CD8-positive, alpha-beta memory T cell (primary cell): ENCODE measurements around the gene VTI1A. TPM values are rescaled to one million over a fixed set of nuclear protein-coding genes. Genes with fewer than 3 reads are reported as not detected.

Experiments
- CTCF ChIA-PET: fragments of 350-600 bp; sonication (Branson Sonifier 250); formaldehyde crosslinking; loops from one replicate; lab custom pipeline; 2021; ENCODE audit warnings: antibody characterized with exemption; lab: Charles Lee
- POLR2A ChIA-PET: fragments of 350-600 bp; sonication (Branson Sonifier 250); formaldehyde crosslinking; loops from one replicate; lab custom pipeline; 2021; ENCODE audit warnings: antibody characterized with exemption; lab: Charles Lee
- DNase-seq, 5 donors: peaks; one replicate each; pipeline versions ENCODE4 v3.0.0 to v3.0.0-alpha.2; 2020 to 2022; ENCODE audit warnings: mixed read lengths in 1 of 5
- H3K27ac ChIP-seq: one replicate; pipeline ENCODE4 v1.7.0; 2013; ENCODE audit warnings: low read depth, mild to moderate bottlenecking, low read length, moderate library complexity
- H3K27me3 ChIP-seq: 2 replicates; pipeline ENCODE4 v1.7.0; 2013; ENCODE audit warnings: low read length, mild to moderate bottlenecking; ENCODE audit not compliant: insufficient read depth, poor library complexity, severe bottlenecking
- H3K36me3 ChIP-seq: 2 replicates; pipeline ENCODE4 v1.7.0; 2013; ENCODE audit warnings: mild to moderate bottlenecking, low read length, moderate library complexity; ENCODE audit not compliant: insufficient read depth
- H3K4me1 ChIP-seq: 2 replicates; pipeline ENCODE4 v1.7.0; 2013; ENCODE audit warnings: mild to moderate bottlenecking, low read length, moderate library complexity; ENCODE audit not compliant: insufficient read depth
- H3K4me3 ChIP-seq: 2 replicates; pipeline ENCODE4 v1.7.0; 2013; ENCODE audit warnings: mild to moderate bottlenecking, low read length
- H3K9me3 ChIP-seq: 2 replicates; pipeline ENCODE4 v1.7.0; 2013; ENCODE audit warnings: mild to moderate bottlenecking, low read length
- H3K27ac Mint-ChIP-seq, 8 donors: one replicate each; pipeline ENCODE4 v1.8.0; 2020 to 2021; ENCODE audit warnings: mixed read lengths in 8 of 8, mild to moderate bottlenecking in 6 of 8, inconsistent platforms in 3 of 8, moderate library complexity in 3 of 8
- H3K27me3 Mint-ChIP-seq, 2 donors: one replicate each; pipeline ENCODE4 v1.8.0; 2020 to 2021; ENCODE audit warnings: mixed read lengths in 2 of 2, mild to moderate bottlenecking in 1 of 2, moderate library complexity in 1 of 2
- H3K36me3 Mint-ChIP-seq, 3 donors: one replicate each; pipeline ENCODE4 v1.8.0; 2020 to 2021; ENCODE audit warnings: mixed read lengths in 3 of 3, inconsistent platforms in 1 of 3, mild to moderate bottlenecking in 1 of 3
- H3K4me1 Mint-ChIP-seq, 3 donors: one replicate each; pipeline ENCODE4 v1.8.0; 2020 to 2021; ENCODE audit warnings: mixed read lengths in 3 of 3, inconsistent platforms in 1 of 3, mild to moderate bottlenecking in 1 of 3
- H3K4me3 Mint-ChIP-seq, 7 donors: one replicate each; pipeline ENCODE4 v1.8.0; 2020 to 2021; ENCODE audit warnings: mixed read lengths in 7 of 7, mild to moderate bottlenecking in 6 of 7, moderate library complexity in 4 of 7, inconsistent platforms in 2 of 7
- H3K9me3 Mint-ChIP-seq, 5 donors: one replicate each; pipeline ENCODE4 v1.8.0; 2020 to 2022; ENCODE audit warnings: mixed read lengths in 5 of 5, mild to moderate bottlenecking in 3 of 5, moderate library complexity in 2 of 5, inconsistent platforms in 1 of 5
- polyA plus RNA-seq: library from polyadenylated mRNA; unstranded; fragments of 300-500 nt; fragmentation: Illumina TruSeq; gene quantifications from one replicate; pipeline ENCODE4 v1.2.3, GENCODE V29; 2021
- total RNA-seq, 2 experiments: library from RNA; stranded (reverse); gene quantifications; one replicate each; pipeline ENCODE4 v1.2.3, GENCODE V29; 2021

The VTI1A gene
- total and polyA plus RNA-seq, 3 experiments from 2014 or later: 28.1 to 40.1 (median 38.2) TPM

DNA sequence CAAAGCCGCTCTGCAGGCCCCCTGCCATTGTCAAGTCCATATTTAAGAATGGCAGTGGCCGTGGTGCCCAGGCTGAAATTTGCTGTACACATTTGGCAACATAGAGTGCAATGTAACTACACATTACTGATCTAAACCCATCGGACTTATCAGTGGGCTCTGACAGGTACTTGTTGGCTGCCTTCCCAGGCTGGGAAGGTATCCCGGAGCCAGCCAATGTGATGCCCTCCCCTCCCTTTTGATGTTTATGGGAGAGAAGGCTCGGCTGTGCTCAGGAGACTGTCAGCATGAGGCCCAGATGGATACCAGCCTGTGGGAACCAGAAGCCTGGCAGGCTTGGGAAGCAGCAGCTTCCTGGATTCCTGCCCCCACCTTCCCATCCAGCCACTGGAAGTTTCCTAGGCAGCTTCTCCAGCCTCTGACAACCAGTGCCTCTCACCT lies 357.0 kb downstream of the VTI1A start:
- no peak overlapping the region for H3K27ac ChIP-seq
- Mint-ChIP-seq H3K27ac (no peak overlapping the region), H3K4me1 (no peaks in the 10 kb centered on the region), H3K9me3 (no peaks in the 10 kb centered on the region), H3K4me3 (no peak overlapping the region), H3K27me3 (no peaks in the 10 kb centered on the region), H3K36me3 (peaks cover 4 to 10% (median 7%) of the 10 kb centered on the region in 3 donors)
- H3K27me3 ChIP-seq: no peaks in the 10 kb centered on the region
- no peak for DNase-seq
- no peak overlapping the region for H3K4me3 ChIP-seq
- H3K4me1 ChIP-seq: no peaks in the 10 kb centered on the region
- no peaks in the 10 kb centered on the region for H3K36me3 ChIP-seq
- ChIA-PET CTCF (no interaction called here), POLR2A (no interaction called here)
- H3K9me3 ChIP-seq: no peaks in the 10 kb centered on the region

DNA sequence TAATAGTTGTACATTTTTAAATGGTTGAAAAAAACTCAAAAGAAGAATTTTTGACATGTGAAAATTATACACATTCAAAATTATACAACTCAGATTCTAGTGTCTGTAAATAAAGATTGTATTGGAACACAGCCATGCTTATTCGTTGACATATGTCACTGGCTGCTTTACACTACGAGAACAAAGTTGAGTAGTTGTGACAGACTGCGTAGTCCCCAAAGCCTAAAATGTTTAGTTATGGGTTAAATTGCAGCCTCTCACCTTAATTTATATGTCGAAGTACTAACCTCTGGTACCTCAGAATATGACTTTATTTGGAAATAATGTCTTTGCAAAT lies 358.2 kb downstream of the VTI1A start:
- no peaks in the 10 kb centered on the region for H3K4me1 ChIP-seq
- no peaks in the 10 kb centered on the region for H3K36me3 ChIP-seq
- H3K27ac ChIP-seq: no peak overlapping the region
- no peak overlapping the region for H3K27ac Mint-ChIP-seq
- H3K4me3 ChIP-seq: no peak overlapping the region
- no peaks in the 10 kb centered on the region for H3K9me3 Mint-ChIP-seq
- H3K9me3 ChIP-seq: no peaks in the 10 kb centered on the region
- H3K4me3 Mint-ChIP-seq: no peak overlapping the region
- CTCF ChIA-PET: no interaction called here
- H3K4me1 Mint-ChIP-seq: no peaks in the 10 kb centered on the region
- no peaks in the 10 kb centered on the region for H3K27me3 ChIP-seq
- POLR2A ChIA-PET: no interaction called here
- no peak for DNase-seq
- peaks cover 7 to 18% (median 10%) of the 10 kb centered on the region in 3 donors for H3K36me3 Mint-ChIP-seq
- no peaks in the 10 kb centered on the region for H3K27me3 Mint-ChIP-seq

DNA sequence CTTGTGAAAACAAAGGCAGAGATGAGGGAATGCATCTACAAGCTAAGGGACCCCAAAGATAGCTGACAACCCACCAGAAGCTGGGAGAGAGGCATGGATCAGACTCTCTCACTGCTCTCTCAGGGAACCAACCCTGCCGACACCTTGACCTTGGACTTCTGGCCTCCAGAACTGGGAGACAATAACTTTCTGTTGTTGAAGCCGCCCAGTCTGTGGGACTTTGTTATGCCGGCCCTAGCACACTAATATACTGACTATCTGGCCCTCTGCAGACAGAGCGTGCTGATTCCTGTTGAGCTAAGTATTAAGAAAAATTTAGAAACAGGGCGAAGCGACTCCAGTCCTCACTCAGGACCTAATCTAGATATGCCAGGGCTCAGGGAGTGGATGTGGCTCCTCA lies 358.7 kb downstream of the VTI1A start:
- Histone ChIP-seq H3K36me3 (no peaks in the 10 kb centered on the region), H3K27me3 (no peaks in the 10 kb centered on the region), H3K9me3 (no peaks in the 10 kb centered on the region), H3K4me3 (no peak overlapping the region), H3K27ac (no peak overlapping the region), H3K4me1 (no peaks in the 10 kb centered on the region)
- CTCF ChIA-PET: no interaction called here
- H3K27me3 Mint-ChIP-seq: no peaks in the 10 kb centered on the region
- H3K27ac Mint-ChIP-seq: no peak overlapping the region
- no peaks in the 10 kb centered on the region for H3K4me1 Mint-ChIP-seq
- H3K36me3 Mint-ChIP-seq: peaks cover 7 to 22% (median 10%) of the 10 kb centered on the region in 3 donors
- H3K4me3 Mint-ChIP-seq: no peak overlapping the region
- POLR2A ChIA-PET: no interaction called here
- DNase-seq: no peak
- no peaks in the 10 kb centered on the region for H3K9me3 Mint-ChIP-seq

DNA sequence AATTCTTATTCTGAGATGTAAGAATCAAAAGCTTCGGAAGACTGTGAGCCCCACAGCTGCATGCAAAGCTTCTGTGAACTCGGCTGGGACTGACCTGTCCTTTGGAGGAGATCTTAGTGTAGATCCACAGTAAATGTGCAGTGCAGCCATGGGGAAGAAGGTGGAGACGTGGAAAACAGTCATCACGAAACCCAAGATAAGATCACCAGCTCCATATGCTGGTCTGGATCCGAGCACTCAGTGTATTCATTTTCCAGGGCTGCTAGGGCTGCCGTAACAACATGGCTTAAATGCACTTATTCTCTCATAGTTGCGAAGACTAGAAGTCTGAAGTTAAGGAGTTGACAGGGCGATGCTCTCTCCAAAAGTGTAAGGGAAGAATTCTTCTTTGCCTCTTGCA lies 360.0 kb downstream of the VTI1A start:
- Histone ChIP-seq H3K36me3 (no peaks in the 10 kb centered on the region), H3K27ac (no peak overlapping the region), H3K4me3 (no peak overlapping the region), H3K9me3 (no peaks in the 10 kb centered on the region), H3K4me1 (no peaks in the 10 kb centered on the region), H3K27me3 (no peaks in the 10 kb centered on the region)
- Mint-ChIP-seq H3K36me3 (peaks cover 7 to 23% (median 10%) of the 10 kb centered on the region in 3 donors), H3K4me3 (no peak overlapping the region), H3K27ac (no peak overlapping the region), H3K4me1 (no peaks in the 10 kb centered on the region), H3K27me3 (no peaks in the 10 kb centered on the region), H3K9me3 (no peaks in the 10 kb centered on the region)
- ChIA-PET POLR2A (no interaction called here), CTCF (no interaction called here)
- DNase-seq: no peak

DNA sequence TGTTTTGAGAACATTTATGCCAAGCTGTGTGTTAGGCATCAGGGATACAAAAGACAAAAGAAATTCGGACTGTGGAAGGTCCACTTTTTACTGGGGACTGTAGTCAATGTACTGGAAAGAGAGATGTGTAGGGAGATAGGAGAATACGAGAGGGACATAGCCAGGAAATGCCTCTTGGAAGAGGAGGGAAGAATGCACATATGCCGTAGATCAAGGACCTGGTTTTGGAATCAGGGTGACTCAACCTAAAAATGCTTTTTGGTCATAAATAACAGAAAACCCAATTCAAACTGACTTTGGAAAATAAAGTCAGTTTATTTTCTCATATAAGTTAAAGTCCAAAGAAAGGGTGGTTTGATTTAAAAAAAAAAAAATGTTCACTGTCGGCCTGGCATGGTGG lies 362.7 kb downstream of the VTI1A start:
- H3K4me1 ChIP-seq: no peaks in the 10 kb centered on the region
- POLR2A ChIA-PET: no interaction called here
- peaks cover 4 to 31% (median 11%) of the 10 kb centered on the region in 3 donors for H3K36me3 Mint-ChIP-seq
- no peaks in the 10 kb centered on the region for H3K4me1 Mint-ChIP-seq
- CTCF ChIA-PET: no interaction called here
- H3K27me3 ChIP-seq: no peaks in the 10 kb centered on the region
- H3K9me3 Mint-ChIP-seq: no peaks in the 10 kb centered on the region
- no peak overlapping the region for H3K27ac Mint-ChIP-seq
- no peaks in the 10 kb centered on the region for H3K9me3 ChIP-seq
- no peaks in the 10 kb centered on the region for H3K27me3 Mint-ChIP-seq
- H3K27ac ChIP-seq: no peak overlapping the region
- no peak overlapping the region for H3K4me3 Mint-ChIP-seq
- H3K36me3 ChIP-seq: no peaks in the 10 kb centered on the region
- H3K4me3 ChIP-seq: no peak overlapping the region
- no peak for DNase-seq

DNA sequence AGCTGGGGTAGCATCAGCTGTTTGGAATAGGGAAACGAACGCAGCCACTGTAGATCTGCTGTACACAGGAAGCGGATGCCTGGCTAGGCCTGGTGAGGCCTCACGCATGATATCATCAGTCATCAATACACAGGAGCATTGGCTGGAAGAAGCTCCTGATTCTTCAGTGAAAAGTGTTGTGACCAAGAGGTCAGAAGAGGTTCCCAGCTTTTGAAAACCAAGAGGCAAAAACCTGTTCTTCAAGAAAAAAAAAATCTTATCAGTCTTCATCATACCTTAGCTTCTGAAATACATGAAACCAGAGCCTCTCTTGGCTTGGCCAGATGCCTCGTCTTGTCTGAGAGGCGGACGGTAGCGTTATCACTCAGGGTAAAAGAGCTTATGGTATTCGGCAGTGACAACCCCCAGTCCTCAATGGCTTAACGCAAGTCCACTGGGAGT lies 363.7 kb downstream of the VTI1A start:
- ChIA-PET CTCF (no interaction called here), POLR2A (no interaction called here)
- Mint-ChIP-seq H3K9me3 (no peaks in the 10 kb centered on the region), H3K27me3 (peaks cover 0 to 1% of the 10 kb centered on the region in 2 donors), H3K4me1 (no peaks in the 10 kb centered on the region), H3K27ac (no peak overlapping the region), H3K36me3 (peaks cover 10 to 40% (median 15%) of the 10 kb centered on the region in 3 donors), H3K4me3 (no peak overlapping the region)
- Histone ChIP-seq H3K27ac (no peak overlapping the region), H3K27me3 (no peaks in the 10 kb centered on the region), H3K4me3 (no peak overlapping the region), H3K9me3 (no peaks in the 10 kb centered on the region), H3K36me3 (no peaks in the 10 kb centered on the region), H3K4me1 (no peaks in the 10 kb centered on the region)
- no peak for DNase-seq

DNA sequence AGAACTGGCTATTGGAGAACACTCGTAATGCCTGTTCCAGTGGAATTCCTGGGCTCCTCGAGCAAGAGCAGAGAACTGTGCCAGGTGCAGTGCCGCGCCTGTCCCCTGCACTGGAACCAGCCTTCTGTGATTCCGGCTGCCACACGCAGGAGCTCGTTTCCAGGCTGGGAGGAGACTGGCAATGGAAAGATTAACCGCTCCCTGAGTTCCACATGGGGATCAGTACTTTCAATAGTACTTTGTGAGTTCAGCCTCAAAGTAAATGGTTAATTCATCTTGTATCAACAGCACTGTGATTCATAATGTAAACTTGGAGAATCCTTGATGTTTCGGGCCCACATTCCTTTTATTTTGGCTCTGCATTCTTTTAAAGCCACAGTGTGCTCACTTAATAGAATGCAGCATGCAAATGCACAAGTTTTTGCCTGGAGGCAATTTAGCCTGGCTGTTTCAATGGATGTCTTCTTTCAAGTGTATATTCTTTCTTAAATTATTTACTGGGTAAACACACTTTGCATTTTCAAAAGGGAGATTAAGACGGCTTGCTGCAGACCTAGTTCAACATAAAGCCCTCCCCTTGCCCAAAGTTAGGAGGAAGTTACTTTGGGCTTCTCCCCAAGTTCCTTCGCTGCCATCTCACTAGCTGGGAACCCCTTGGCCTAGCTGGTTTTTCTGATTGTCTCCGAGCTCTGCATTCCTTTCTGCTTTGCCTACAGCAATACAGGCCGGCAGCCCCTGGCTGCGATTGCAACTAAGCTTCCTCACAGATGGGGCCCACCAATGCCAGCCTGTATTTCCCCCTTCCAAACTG lies 364.9 kb downstream of the VTI1A start:
- CTCF ChIA-PET: no interaction called here
- Histone ChIP-seq H3K27ac (no peak overlapping the region), H3K27me3 (no peaks in the 10 kb centered on the region), H3K36me3 (no peaks in the 10 kb centered on the region), H3K9me3 (no peaks in the 10 kb centered on the region), H3K4me3 (no peak overlapping the region), H3K4me1 (no peaks in the 10 kb centered on the region)
- H3K4me1 Mint-ChIP-seq: peaks cover 0 to 1% (median 0%) of the 10 kb centered on the region in 3 donors
- H3K36me3 Mint-ChIP-seq: peaks cover 10 to 50% (median 26%) of the 10 kb centered on the region in 3 donors
- H3K27me3 Mint-ChIP-seq: peaks cover 0 to 1% of the 10 kb centered on the region in 2 donors
- no peak overlapping the region for H3K4me3 Mint-ChIP-seq
- no peak overlapping the region for H3K27ac Mint-ChIP-seq
- H3K9me3 Mint-ChIP-seq: no peaks in the 10 kb centered on the region
- no peak for DNase-seq
- POLR2A ChIA-PET: no interaction called here

DNA sequence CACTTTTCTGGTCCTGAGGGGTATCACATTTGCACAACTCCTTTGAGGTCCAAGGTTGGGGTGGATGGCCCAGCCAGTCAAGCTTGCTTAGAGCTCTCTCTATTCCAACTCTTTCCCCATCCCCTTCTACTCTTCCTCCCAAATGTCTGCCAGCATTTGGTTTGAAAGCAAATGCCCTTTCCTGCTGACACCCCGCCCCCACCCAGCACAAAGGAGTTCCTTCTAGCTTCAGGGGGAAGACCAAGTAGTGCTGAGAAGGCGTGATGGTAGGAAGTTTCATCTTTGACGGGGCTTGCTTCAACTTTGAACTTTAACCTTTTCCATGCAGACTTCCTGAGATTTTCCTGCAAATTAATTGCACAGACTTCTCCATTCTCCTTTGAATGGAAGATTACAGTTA lies 365.6 kb downstream of the VTI1A start:
- Mint-ChIP-seq H3K4me1 (peaks cover 0 to 2% (median 0%) of the 10 kb centered on the region in 3 donors), H3K9me3 (no peaks in the 10 kb centered on the region), H3K27ac (peak overlapping the region in 1 of 8 donors; percentile 59), H3K36me3 (peaks cover 11 to 52% (median 27%) of the 10 kb centered on the region in 3 donors), H3K4me3 (no peak overlapping the region), H3K27me3 (peaks cover 0 to 1% of the 10 kb centered on the region in 2 donors)
- no peak for DNase-seq
- POLR2A ChIA-PET: no interaction called here
- CTCF ChIA-PET: no interaction called here
- H3K27me3 ChIP-seq: no peaks in the 10 kb centered on the region
- no peak overlapping the region for H3K27ac ChIP-seq
- no peaks in the 10 kb centered on the region for H3K36me3 ChIP-seq
- no peaks in the 10 kb centered on the region for H3K4me1 ChIP-seq
- H3K9me3 ChIP-seq: no peaks in the 10 kb centered on the region
- no peak overlapping the region for H3K4me3 ChIP-seq
